HEK293T (cell line): Measurements from ENCODE around the gene MSH2.

Experiments
- CTCF ChIA-PET: fragments of 350-600 bp; formaldehyde crosslinking; extraction: SDS; loops from one replicate; lab custom pipeline; 2021; ENCODE audit warnings: antibody characterized with exemption, inconsistent platforms; lab: Yijun Ruan, JAX
- POLR2A ChIA-PET: fragments of 350-600 bp; formaldehyde crosslinking; extraction: SDS; loops from one replicate; lab custom pipeline; 2020; ENCODE audit warnings: antibody characterized with exemption, inconsistent platforms; lab: Yijun Ruan, JAX
- DNase-seq: peaks from one replicate; pipeline ENCODE4 v3.0.0; 2012; ENCODE audit warnings: mixed read lengths; ENCODE audit errors: extremely low spot score
- ARNT ChIP-seq: fragments of 450-650 bp; IDR thresholded peaks from 2 replicates; pipeline ENCODE4 v1.6.1; 2017; ENCODE audit warnings: mild to moderate bottlenecking
- BHLHE40 ChIP-seq: fragments of 450-650 bp; IDR thresholded peaks from 2 replicates; pipeline ENCODE4 v1.6.1; 2016; ENCODE audit warnings: mild to moderate bottlenecking, moderate library complexity, borderline replicate concordance
- CTBP1 ChIP-seq: fragments of 450-650 bp; IDR thresholded peaks from 2 replicates; pipeline ENCODE4 v1.6.1; 2016; ENCODE audit warnings: borderline replicate concordance
- ELF4 ChIP-seq: fragments of 450-650 bp; IDR thresholded peaks from 2 replicates; pipeline ENCODE4 v1.6.1; 2017; ENCODE audit warnings: antibody characterized with exemption
- FOXA1 ChIP-seq: fragments of 450-650 bp; IDR thresholded peaks from 2 replicates; pipeline ENCODE4 v1.6.1; 2016; ENCODE audit warnings: mild to moderate bottlenecking
- FOXK2 ChIP-seq: fragments of 450-650 bp; IDR thresholded peaks from 2 replicates; pipeline ENCODE4 v1.6.1; 2016; ENCODE audit warnings: mild to moderate bottlenecking
- FOXM1 ChIP-seq: fragments of 450-650 bp; IDR thresholded peaks from 2 replicates; pipeline ENCODE4 v1.6.1; 2017; ENCODE audit warnings: mild to moderate bottlenecking, borderline replicate concordance
- HDGF ChIP-seq: fragments of 450-650 bp; IDR thresholded peaks from 2 replicates; pipeline ENCODE4 v1.6.1; 2017; ENCODE audit warnings: antibody characterized with exemption, borderline replicate concordance
- L3MBTL2 ChIP-seq: fragments of 450-650 bp; conservative IDR thresholded peaks from 2 replicates; pipeline ENCODE4 v1.6.1; 2016; ENCODE audit warnings: mild to moderate bottlenecking
- LEF1 ChIP-seq: fragments of 450-650 bp; IDR thresholded peaks from 2 replicates; pipeline ENCODE4 v1.6.1; 2017; ENCODE audit warnings: mild to moderate bottlenecking, borderline replicate concordance
- NFRKB ChIP-seq: fragments of 450-650 bp; IDR thresholded peaks from 2 replicates; pipeline ENCODE4 v1.6.1; 2016; ENCODE audit warnings: mild to moderate bottlenecking, moderate library complexity
- SP1 ChIP-seq: fragments of 450-650 bp; IDR thresholded peaks from 2 replicates; pipeline ENCODE4 v1.6.1; 2017
- SUZ12 ChIP-seq: fragments of 450-650 bp; IDR thresholded peaks from 2 replicates; pipeline ENCODE4 v1.6.1; 2016; ENCODE audit warnings: mild to moderate bottlenecking
- TARDBP ChIP-seq: fragments of 450-650 bp; IDR thresholded peaks from 2 replicates; pipeline ENCODE4 v1.6.1; 2016
- ZNF384 ChIP-seq: fragments of 450-650 bp; IDR thresholded peaks from 2 replicates; pipeline ENCODE4 v1.6.1; 2016
- TF ChIP-seq, protein P1 (sequence below): fragments of 450-650 bp; IDR thresholded peaks from 2 replicates; pipeline ENCODE4 v1.6.1; 2016

MSH2 gene

DNA sequence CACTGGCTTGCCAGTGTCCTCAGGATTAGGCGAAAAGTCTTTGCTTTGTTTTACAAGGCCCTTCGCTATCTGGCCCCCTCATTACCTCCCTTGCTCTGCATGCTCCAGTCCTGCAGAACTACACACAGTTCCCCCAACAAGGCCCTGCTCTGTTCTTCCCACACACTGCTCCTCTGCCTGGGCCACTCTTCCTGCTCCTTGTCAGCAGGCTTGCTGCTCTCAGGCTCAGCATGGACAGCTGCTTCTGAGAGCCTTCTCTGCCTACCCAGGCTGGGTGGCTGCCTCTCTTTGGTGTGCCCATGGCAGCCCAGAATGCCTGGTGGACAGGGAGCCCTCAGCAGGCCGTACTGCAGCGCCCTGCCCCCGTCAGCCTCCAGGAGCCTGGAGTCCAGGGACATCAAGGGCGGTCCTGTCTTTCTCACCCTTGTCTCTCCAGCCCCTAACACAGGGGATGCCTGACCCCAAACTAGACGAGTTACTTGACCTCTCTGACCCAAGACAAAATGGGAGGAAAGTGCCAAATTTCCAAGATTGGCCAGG, 111.1 kb downstream of the MSH2 start:
- ChIA-PET POLR2A (no interaction called here), CTCF (no interaction called here)
- no peak for DNase-seq
- TF ChIP-seq SP1 (no peak), FOXK2 (no peak), ELF4 (no peak), ZNF384 (no peak), L3MBTL2 (no peak), HDGF (no peak), CTBP1 (no peak), ARNT (no peak), TARDBP (no peak), LEF1 (no peak), FOXA1 (no peak), FOXM1 (no peak), SUZ12 (no peak), NFRKB (no peak)
- TF ChIP-seq, protein P1, sequence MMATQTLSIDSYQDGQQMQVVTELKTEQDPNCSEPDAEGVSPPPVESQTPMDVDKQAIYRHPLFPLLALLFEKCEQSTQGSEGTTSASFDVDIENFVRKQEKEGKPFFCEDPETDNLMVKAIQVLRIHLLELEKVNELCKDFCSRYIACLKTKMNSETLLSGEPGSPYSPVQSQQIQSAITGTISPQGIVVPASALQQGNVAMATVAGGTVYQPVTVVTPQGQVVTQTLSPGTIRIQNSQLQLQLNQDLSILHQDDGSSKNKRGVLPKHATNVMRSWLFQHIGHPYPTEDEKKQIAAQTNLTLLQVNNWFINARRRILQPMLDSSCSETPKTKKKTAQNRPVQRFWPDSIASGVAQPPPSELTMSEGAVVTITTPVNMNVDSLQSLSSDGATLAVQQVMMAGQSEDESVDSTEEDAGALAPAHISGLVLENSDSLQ, result no peak

DNA sequence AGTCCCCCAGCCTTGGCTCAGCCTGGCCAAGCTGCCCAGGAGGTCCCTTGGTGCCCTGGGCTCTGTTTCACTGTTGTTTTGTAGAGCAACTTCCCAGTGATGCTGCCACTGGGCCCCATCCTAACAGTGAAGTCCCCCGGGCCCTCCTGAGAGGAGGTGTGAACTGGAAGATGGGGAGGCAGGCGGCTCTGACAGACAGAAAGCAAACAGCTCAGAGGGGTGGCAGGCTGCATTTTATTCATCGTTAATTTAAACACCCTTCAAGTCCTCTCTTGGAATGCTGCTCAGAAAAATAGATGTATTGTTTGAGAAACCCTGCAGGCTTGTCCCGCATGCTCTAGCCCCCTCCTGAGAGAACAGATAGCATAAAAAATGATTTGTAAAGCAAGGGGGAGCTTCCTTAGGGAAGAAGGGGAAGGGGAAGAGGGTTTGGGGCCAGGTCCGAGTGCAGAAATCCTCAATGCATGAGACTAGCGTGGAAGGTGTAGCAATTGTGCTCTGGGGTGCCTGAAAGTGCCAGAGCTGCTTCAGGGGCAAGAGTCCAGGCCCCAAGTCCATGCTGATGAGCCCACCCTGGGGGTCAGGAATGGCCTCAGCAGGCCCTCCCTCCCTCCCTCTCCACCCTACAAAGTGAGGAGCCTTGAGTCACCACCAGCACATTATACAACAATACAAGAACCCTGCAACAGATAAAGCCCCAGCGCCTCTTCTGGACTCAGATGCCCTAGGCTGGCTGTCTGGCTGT, 113.6 kb downstream of the MSH2 start:
- DNase-seq, result no peak
- ChIA-PET POLR2A (no interaction called here), CTCF (no interaction called here)
- TF ChIP-seq, protein P1, result no peak
- no peak for TF ChIP-seq BHLHE40
- TF ChIP-seq ARNT, result no peak
- TF ChIP-seq CTBP1, result no peak
- no peak for TF ChIP-seq LEF1
- TF ChIP-seq HDGF, result no peak
- no peak for TF ChIP-seq FOXK2
- no peak for TF ChIP-seq TARDBP
- TF ChIP-seq FOXA1, result no peak
- no peak for TF ChIP-seq FOXM1
- TF ChIP-seq L3MBTL2, result no peak
- no peak for TF ChIP-seq ZNF384
- TF ChIP-seq ELF4, result no peak
- no peak for TF ChIP-seq NFRKB
- no peak for TF ChIP-seq SP1
- TF ChIP-seq SUZ12, result no peak

DNA sequence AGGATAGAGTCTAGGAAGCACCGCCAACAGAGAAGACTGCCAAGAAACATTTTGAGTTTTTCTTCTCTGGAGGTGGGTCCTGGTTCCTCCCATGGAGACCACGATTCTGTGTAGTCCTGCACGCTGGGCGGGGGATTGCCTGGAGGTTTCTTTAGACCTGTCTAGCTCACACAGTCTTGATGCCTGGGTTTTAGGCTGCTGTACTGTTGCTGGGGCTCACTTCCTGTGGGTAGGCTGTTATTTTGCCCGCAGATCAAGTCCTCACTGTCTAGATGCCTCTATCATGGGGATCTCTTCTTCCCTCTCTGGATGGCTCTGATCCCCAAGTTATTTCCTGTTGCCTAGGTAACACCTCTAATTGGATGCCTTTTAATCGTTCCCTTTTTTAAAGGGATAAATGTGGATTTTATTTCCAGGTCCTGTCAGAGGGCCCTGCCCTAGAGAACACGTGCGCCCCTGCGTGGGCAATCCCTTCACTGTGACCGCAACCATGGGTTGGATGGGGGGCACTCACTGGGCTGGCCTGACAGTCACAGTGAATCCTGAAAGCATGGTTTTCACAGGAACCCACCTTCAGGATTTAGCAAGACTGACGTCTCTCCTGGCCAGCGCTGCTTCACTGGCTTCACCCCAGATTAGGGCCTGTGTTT, 115.7 kb downstream of the MSH2 start:
- POLR2A ChIA-PET, result no interaction called here
- TF ChIP-seq SUZ12, result no peak
- TF ChIP-seq ELF4, result no peak
- no peak for TF ChIP-seq FOXK2
- TF ChIP-seq SP1, result no peak
- TF ChIP-seq ZNF384, result no peak
- TF ChIP-seq NFRKB, result no peak
- TF ChIP-seq, protein P1, result no peak
- TF ChIP-seq FOXA1, result no peak
- TF ChIP-seq FOXM1, result no peak
- TF ChIP-seq L3MBTL2, result no peak
- TF ChIP-seq TARDBP, result no peak
- TF ChIP-seq BHLHE40, result no peak
- TF ChIP-seq CTBP1, result no peak
- TF ChIP-seq LEF1, result no peak
- TF ChIP-seq ARNT, result no peak
- no peak for TF ChIP-seq HDGF
- DNase-seq, result no peak
- CTCF ChIA-PET, result no interaction called here

DNA sequence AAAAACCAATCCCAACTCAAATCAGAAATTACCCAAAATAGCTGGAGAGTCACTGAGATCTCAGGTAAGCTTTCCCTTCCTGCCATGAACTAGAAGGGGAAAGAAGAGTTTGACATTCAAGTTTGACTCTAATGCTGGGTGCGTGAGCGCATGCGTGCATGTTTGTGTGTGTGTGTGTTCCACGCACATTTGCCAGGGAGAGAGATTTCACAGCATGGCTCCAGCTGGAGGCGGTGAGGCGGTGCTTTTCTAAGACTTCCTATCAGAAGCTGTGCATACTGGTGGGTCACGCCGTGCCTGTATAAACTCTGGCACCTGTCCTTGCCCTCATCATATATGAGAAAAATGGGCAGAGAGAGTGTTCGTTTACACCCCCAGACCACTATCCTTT, 116.2 kb downstream of the MSH2 start:
- CTCF ChIA-PET, result no interaction called here

More for the DNA sequence above, 116.2 kb downstream of the MSH2 start:
- TF ChIP-seq BHLHE40 (no peak), FOXA1 (no peak), NFRKB (no peak), LEF1 (no peak), FOXK2 (no peak), CTBP1 (no peak), ZNF384 (no peak), FOXM1 (no peak), ELF4 (no peak), L3MBTL2 (no peak), HDGF (no peak), SP1 (no peak)
- TF ChIP-seq, protein P1, result no peak
- no peak for DNase-seq
- POLR2A ChIA-PET, result no interaction called here
